GM20000 (cell line): Measurements from ENCODE around the gene PEX14.

Experiments
- DNase-seq: peaks from one replicate; pipeline ENCODE4 v3.0.0; 2012; ENCODE audit warnings: low spot score
- TF ChIP-seq, protein P1 (sequence below): IDR thresholded peaks from 2 replicates; pipeline ENCODE4 v1.5.1; 2012; ENCODE audit warnings: mild to moderate bottlenecking, control low read depth; ENCODE audit errors: extremely low read depth, missing control alignments

PEX14 gene

DNA sequence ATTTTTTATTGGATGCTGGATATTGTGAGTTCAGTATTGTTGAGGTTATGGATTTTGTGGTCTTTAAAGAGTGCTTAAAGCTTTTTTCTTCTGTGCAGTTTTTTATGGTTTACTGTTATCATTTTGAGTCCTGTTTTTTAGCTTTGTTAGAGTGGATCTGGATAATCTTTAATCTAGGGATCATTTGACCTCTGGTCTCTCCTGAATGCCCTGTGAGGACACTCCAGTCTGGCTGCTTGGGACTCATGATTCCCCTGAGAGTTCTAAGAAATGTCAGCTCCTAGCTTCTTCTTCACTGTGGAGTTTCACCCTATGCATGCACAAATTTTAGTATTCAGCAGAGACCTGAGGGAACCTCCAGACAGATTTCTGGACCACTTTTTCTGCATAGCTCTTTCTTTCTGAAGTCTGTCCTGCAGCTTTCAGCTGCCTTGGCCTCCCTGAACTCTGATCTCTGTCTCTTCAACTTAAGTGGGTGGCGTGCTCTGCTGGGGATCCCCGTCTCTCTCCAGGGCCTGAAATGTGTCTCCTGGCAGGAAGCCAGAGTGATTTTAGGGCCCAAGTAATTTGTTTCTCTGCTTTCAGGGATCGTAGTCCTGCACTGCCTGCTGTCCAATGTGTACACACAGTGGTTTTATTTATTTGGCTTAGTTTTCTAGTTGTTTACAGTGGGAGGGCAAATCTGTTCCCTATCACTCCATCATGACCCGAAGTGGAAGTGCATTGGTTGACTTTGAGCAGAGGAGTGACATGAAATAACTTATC is 14.7 kb downstream of the PEX14 start:
- DNase-seq = no peak
- TF ChIP-seq, protein P1, sequence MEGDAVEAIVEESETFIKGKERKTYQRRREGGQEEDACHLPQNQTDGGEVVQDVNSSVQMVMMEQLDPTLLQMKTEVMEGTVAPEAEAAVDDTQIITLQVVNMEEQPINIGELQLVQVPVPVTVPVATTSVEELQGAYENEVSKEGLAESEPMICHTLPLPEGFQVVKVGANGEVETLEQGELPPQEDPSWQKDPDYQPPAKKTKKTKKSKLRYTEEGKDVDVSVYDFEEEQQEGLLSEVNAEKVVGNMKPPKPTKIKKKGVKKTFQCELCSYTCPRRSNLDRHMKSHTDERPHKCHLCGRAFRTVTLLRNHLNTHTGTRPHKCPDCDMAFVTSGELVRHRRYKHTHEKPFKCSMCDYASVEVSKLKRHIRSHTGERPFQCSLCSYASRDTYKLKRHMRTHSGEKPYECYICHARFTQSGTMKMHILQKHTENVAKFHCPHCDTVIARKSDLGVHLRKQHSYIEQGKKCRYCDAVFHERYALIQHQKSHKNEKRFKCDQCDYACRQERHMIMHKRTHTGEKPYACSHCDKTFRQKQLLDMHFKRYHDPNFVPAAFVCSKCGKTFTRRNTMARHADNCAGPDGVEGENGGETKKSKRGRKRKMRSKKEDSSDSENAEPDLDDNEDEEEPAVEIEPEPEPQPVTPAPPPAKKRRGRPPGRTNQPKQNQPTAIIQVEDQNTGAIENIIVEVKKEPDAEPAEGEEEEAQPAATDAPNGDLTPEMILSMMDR = no peak

DNA sequence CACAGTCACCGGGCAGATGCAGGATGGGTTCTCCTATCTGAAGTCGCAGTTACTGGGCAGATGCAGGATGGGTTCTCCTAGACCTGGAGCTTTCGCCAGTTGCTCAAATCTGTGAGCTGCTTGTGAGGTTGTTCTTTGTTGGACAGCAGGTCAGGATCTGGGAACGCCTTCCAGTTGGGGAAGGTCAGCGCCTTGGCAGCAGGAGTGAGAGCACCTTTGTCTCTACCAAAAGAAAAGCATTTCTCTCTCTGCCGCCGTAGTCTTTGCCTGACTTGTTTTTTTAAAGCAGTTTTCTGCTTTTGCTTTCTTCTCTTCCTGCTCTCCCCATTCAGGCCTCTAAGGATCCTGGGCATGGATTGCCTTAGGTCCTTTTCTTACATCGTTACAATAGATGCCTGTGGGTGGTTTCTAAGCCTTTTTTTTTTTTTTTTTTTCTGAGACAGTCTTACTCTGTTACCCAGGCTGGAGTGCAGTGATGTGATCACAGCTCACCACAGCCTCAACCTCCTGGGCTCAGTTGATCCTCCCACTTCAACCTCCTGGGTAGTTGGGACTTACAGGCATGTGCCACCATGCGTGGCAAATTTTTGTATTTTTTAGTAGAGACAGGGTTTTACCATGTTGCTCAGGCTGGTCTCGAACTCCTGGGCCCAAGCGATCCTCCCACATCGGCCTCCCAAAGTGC is 15.7 kb downstream of the PEX14 start:
- TF ChIP-seq, protein P1 = no peak
- DNase-seq = no peak

DNA sequence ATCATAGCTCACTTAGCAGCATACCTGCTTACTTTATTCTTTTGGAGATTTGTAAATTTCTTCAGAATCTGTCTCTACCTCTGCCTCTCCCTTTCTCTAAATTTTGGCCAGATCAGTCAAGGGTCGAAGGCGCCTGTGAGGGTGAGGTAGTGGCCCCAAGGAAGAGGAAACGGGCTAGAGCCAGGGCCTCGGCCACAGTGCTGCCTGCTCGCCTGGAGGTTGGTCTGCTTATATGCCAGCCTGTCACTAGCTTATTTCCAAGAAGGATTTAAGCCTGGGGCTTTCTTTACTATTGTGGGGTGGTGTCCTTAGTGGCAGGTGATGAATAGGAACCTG is 19.6 kb downstream of the PEX14 start:
- TF ChIP-seq, protein P1 = no peak

DNA sequence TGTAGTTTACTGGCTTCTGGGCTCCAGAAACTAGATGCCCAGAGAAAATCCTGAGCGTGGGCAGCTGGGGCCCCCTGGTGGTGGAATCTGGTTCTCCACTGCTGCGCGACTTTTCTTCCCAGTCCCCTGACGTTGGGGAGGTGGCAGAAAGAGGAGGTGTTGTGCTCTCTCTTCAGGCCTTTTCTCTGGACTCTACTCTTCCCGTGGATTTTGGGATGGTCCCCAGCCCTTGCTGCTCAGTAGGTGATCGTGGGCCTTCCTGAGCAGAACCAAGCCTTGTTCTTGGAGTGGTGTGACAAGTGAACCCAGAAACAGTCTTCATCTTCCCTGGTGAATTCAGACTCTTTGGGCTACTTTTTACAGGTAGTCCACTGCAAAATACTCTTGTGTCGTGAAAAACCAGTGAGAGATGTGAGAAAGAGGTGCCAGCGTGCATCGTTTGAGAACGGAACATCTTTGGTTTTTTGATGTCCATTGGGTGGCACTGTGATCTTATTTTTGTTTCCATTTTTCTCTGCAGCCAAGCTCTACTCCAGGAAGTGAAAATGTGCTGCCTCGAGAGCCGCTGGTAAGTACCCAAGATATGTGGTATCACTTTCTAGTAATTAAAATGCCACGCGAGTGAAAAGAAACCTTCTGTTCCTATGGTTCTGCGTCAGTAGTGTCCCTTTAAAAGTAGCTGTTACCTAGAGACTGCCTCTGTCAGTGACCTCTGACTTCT is 20.2 kb downstream of the PEX14 start:
- TF ChIP-seq, protein P1 = peak; percentile 94
- peak; percentile 78 for DNase-seq

More for the DNA sequence above, 19.6 kb downstream of the PEX14 start:
- no peak for DNase-seq

DNA sequence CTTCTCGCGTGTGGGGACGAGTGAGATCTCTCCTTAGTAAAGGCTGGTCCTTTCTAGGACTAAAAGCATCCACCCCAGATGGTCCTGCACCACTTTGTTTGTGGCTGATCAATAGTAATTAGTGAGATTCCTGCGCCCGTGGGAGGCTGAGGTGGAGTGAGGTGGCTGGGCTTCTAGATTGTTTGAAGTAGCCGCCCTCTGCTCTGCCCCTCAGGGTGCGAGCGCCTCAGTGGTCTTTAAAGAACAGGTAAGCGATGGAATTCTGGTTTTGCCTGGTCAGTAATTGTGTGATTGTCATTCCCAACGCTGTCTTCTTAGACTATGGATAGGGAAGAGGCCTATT is 20.7 kb downstream of the PEX14 start:
- TF ChIP-seq, protein P1 = no peak
- no peak for DNase-seq

DNA sequence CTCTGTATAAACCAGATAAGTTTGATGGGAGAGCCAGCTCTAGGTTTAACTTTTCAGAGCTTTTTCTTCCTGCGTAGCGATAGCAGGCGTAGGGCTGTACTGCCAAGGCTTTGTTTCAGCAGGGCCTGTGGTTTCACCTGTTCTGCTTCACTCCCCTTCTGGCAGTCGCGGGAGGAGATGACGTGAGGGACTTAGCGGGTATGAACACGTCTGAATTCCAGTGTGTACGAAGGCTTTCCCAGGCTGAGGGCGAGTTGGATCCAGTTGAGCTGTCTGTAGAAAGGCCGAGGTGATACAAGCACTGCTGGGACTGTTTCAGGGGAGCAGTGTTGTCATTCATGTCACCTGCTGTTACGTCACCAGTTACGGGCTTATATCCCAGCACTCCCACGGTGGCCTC is 21.2 kb downstream of the PEX14 start:
- no peak for DNase-seq
- TF ChIP-seq, protein P1 = no peak

DNA sequence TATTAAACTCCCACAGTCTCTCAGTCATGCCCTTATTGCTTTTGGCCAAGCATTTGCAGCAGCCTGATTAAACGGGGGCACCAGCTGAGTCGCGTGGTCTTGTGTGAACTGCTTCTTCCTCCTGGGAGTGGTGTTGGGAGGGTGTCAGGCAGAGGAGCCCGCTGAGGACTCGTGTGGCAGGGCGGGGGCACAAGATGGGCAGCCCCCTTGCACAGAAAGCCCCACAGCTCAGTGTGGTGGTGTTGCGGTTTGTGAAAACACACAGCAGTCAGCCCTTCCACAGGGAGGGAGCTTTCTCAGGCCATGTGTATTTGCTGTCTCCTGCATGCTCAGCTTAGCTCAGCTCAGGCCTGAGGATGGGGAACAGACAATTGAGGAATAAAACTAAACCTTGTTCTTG is 22.4 kb downstream of the PEX14 start:
- TF ChIP-seq, protein P1 = no peak
- DNase-seq = no peak
